HTERT RPE-1 (cell line): ENCODE data around the gene PWWP2A.
"Not testable (repeated sequence)": the region's sequence is repeated elsewhere in the genome, so short reads cannot be mapped to it uniquely, and the experiment has no call there.

Experiments used
- in situ Hi-C: fragments of 300-500 bp; cut with MboI; formaldehyde crosslinking; loops from 4 replicates; pipeline ENCODE4 v1.14.3; 2020; ENCODE audit warnings: low sequenced_read_pairs

The PWWP2A gene

DNA sequence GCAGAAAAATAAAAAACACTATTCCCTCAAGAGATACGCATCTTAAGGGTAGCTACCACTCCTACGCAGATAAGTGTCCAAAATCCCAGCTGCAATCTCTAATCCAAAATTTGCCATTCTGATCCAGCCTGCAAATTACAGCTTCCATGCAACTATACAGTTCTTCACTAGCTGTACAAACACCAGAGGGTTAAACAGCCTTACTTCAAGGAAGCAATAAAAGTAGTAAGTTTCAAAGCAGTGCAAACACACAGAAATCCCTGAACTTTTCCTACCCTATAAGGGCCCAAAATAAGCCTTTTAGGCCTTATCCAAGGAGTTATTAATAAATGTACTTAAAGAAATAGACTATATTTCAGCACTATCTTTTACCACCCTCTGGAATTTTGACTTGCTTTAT lies 39.5 kb downstream of the PWWP2A start:
- in situ Hi-C loops = no loop called here

DNA sequence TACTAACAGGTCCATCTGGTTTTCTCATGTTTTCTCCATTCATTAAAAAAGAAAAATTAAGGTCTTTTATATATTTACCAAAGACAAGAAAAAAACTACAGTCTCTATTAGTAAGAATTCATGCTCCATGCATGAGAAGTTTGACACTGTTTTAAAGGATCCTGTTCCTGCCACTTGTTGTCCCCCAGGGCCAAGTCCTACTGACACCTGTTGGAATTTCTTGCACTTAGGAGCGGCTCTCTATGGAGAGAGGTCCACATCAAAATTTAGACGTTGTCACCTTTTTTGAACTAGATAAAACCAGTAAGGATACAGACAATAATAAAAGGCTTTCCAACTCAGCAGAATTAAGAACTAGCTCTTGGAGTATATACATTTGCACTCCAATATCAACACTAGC lies 42.3 kb downstream of the PWWP2A start:
- in situ Hi-C loops = no loop called here

DNA sequence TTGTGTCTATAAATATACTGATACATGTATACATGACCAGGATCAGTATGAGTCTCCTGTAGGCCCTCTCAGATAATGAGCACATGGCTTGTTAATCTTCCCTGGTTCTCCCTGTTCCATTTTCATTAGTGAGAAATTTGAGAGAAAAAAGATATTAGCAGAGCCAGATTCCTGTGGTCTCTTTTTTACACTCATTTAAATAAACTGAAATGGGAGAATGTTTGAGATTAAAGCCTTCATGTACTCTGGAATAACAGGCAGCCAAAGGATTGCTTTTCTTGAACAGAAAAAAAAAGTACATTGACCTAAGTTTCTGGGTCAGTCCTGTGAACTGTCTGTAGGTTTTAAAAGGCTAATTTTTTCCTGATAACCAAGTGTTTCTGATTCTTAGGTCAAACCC lies 44.2 kb downstream of the PWWP2A start:
- in situ Hi-C loops = no loop called here

DNA sequence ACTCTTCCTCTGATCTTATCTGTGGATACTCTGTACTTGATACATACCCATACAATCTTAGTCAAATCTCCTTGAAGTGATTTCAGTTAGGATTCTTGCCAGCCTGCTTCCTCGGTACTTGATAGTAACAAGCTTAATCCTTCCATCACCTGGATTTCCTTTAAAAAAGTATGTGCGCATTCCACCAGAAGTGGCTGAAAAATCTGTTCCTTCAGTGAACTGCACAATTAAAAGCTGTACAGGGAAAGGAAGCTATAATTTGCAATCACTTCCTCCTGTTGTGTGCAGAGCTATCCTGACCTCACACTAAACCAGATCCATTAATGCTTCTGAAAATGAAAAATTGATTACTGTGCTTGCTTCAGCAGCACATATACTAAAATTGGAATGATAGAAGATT lies 47.3 kb downstream of the PWWP2A start:
- in situ Hi-C loops = no loop called here

DNA sequence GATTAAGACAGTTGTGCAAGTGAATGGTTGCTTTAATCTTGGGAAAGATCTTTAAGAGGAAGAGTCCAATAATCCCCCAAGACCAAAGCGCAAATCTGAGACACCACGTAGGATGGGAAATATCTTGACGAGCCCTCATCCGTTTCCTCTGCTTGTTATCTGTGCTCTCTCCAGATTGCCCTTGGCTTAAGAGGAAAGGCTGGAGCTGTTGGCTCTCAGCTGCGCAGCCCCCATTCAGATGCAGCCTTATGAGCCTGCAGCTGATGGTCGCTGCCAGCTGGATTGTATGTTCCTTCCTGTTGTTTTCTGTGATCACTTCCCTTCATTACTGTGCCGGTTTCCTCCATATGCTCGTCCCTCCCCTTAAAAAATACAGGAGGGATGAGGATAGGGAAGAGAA lies 47.7 kb downstream of the PWWP2A start:
- in situ Hi-C loops = no loop called here

DNA sequence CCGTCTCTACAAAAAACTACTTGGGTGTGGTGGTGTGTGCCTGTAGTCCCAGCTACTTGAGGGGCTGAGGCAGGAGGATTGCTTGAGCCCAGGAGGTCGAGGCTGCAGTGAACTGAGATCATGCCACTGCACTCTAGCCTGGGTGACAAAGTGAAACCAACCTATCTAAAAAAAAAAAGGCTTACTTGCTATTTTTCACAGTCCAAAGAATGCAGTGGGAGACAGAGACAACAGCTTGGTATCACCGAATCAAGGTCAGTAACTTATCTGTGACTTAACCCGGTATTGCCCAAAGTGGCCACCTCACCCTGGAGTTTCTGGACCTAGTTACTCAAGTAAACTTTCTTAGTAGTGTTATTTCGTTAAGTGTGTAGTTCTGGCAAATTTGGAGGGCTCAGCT lies 50.1 kb downstream of the PWWP2A start:
- in situ Hi-C loops = not testable (repeated sequence)

DNA sequence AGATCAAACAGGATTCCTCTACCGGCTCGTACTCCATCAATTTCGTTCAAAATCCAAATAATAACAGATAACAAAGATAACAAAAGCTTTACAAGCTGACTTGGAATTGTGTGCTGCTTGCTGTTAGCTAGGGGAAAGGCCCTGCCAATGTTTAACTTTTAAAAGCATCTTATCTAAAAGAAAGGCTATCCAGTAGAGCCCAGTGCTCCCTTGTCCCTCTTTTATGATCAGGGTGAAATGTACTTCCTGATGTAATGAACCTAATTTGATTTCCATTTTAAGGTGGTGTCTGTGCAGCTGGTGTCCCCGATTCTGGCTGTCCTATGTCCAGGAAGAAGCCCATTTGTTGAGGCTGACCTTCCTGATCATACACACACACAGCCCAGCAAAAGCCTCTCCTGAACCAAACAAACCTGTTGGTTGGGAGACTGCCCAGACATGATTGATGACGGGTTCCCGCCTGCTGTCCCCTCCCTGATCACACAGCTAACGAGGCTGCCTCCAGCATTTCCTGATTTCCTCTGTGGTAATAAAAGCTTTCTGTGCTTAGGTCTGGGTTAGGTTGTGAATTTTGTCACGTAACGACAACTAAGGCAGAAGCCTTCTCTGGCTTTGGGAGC lies 54.1 kb downstream of the PWWP2A start:
- in situ Hi-C loops = no loop called here

DNA sequence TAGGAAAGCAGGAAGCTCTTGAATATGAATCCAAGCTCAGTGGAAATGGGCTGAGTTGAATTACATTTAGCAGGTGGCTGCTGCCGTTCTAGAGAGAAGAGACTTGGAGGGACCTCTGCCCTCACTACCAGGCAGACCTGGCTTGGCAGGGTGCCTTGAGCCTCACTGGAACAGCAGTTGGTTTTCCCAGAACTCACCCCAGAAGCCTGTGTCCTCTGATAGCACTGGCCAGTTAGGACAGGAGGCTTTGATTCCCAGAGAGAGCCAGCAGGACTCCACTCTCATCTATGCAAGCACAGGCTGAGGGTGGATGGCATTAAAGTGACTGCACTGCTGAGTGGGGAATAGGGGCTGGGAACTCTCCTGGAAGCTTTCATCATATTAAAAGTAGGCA lies 54.8 kb downstream of the PWWP2A start:
- in situ Hi-C loops = no loop called here

DNA sequence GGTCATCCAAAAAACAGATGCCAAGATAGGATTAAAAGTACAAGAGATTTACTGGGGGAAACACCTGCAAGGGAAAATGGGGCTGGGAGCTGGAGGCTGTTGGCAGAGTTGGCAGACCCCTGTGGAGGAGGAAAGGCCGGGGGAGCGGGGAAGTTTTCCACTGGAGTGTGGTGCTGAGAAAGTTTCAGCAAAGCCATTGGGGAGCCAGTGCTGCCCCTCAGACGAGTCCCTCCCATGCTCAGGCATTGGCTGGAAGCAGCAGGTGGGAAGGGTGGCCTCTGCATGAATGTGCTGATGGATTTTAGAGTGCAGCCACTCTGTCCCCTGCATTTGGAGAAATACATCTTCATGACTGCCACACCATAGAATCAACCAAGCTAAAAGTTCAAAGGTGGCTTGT lies 57.5 kb downstream of the PWWP2A start:
- in situ Hi-C loops = no loop called here

DNA sequence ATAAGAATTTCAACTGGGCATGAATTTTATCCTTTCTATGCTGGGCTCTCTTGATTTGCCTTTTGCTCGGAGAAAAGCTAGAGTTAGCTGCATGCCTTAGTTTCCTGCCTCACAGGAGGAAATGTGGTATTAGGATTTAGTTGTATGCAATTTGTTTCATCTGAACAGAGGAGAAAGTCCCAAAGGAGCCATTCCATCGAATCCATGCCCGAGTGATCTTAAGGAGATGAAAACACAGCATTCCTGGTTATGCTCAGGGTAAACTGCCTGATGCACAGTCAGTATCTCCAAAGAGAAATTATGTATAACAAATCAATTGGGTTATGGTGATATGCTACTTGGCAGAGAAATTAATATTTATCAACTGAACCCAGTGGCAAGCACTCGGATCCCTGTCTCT lies 59.2 kb downstream of the PWWP2A start:
- in situ Hi-C loops = no loop called here

DNA sequence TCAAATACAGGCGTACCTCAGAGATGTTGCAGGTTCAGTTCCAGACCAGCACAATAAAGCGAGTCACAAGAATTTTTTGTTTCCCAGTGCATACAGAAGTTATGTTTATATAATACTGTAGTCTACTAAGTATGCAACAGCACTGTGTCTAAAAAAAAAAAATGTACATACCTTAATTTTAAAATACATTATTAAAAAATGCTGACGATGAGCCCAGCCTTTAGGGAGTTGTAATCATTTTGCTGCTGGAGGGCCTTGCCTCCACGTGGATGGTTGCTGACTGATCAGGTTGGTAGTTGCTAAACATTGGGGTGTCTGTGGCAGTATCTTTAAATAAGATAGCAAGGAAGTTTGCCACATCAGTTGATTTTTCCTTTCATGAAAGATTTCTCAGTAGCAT lies 62.0 kb downstream of the PWWP2A start:
- in situ Hi-C loops = no loop called here

DNA sequence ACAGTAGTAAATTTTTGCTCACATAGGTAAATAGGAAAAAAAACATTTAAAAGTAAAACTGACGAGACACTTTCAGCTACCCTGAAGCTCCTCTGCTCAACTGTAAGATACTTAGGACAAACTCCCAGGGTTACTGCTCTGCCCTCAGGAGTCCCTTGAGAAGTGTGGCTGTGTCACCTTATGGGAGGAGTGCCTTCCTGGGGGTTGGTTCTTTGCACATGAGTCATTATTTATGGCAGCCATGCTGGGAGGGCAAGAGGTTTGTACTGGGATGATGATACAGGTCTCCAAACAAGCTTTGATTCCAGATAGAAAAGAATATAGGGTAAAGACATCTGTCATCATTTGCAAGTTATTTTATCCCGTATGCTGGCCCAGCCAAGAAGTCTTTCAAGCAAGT lies 64.4 kb downstream of the PWWP2A start:
- in situ Hi-C loops = no loop called here

DNA sequence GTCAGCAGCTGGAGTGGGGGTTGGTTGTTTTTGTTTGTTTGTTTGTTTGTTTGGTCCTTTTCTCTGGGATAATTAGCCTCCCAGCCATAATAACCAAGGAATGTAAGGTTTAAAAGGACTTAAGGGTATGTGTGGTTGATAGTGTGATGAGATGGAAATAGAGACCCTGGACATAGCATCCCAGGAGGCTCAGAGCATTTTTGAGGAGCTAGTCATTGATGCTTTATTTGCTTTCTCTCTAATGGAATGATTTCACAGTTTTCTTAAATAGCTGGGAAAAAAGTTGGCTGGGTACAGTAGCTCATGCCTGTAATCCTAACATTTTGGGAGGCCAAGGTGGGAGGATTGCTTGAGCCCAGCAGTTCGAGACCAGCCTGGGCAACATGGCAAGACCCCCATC lies 65.2 kb downstream of the PWWP2A start:
- in situ Hi-C loops = no loop called here

DNA sequence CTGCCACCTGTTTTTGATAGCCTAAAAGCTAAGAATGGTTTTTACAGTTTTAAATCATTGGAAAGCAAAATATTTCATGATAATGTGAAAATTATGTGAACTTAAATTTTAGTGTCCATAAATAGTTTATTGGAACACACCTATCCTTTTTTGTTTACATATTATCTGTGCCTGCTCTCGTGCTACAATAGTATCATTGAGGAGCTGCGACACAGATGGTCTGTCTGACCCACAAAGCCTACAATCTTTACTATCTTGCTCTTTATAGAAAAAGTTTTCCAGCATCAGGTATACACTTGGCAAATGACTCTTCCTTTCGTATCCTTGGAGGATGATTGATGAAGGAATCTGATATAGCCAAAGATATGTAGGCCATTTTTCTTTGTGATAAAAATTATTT lies 70.2 kb downstream of the PWWP2A start:
- in situ Hi-C loops = no loop called here

DNA sequence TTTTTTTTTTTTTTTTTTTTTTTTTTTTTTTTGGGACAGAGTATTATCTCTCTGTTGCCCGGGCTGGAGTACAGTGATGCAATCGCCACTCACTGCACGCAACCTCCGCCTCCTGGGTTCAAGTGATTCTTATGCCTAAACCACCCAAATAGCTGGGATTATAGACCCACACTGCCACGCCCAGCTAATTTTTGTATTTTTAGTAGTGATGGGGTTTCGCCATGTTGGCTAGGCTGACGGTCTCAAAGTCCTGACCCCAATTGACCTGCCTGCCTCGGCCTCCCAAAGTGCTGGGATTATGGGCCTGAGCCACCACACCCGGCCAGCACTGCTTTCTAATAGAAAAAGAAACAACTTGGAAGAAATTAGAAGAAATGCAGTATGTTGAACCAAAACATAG lies 71.1 kb downstream of the PWWP2A start:
- in situ Hi-C loops = no loop called here

DNA sequence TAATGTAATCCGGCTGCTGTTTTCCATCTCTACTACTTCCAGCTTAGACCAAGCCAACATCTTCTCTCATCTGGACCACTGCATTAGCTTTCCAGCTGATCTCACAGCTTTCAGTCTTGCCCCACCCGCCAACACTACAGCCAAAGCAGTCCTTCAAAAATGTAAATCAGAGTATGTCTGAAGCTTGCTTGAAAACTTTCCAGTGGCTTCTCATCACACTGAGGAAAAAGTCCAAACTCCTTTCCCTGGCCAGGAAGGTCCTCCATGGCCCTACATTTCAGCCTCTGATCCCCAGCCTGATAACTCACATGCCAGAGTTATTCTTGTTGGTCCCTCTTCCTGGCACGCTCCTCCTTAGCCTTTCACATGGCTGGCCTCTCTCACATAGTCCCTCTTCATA lies 71.8 kb downstream of the PWWP2A start:
- in situ Hi-C loops = no loop called here

DNA sequence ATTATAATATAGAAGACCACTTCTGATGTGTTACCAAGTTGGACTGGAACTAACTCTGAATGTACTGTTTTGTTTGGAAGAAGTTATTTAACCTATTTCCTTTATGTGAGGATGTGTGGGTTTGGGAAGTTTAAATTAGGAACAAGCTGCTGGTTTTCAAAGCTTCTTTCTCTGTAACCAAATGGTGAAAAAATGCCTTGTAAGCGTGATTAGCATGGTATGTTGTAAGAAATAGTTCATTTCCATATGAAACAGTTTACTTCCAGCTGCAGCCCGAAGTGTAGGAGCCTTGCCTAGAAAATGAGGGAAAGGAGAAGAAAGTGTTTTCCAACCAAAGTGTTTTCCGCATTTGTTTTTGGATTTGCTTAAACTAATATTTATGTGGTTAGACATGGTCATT lies 74.3 kb downstream of the PWWP2A start:
- in situ Hi-C loops = no loop called here

DNA sequence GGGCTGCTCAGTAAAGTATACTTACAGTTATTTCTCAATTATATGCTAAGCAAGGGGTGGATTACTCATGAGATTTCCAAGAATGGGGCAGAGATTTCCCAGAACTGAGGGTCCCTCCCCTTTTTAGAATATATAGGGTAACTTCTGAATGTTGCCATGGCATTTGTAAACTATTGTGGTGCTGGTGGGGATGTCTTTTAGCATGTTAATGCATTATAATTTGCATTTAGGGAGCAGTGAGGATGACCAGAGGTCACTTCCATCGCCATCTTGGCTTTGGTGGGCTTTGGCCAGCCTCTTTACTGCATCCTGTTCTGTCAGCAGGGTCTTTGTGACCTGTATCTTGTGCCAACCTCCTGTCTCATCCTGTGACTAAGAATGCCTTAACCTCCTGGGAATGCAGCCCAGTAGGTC lies 74.9 kb downstream of the PWWP2A start:
- in situ Hi-C loops = no loop called here

DNA sequence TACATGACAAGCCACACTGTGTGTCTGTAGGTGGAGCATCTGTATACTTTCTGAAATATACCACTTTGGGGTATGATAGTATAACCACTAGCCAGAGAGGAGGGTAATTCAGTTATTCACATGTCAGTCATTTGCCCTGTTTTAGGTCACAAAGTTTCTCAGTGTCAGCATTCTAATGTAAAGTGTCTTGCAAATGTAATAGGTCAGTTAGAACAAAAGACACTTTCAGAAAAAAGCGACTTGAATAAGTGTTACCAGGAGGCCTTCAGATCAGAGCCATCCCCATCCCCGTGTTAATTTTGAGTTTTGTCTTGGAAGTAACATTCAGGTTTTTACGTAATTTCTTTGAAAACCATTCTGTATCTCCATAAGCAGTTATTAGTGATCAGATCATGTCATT lies 76.6 kb downstream of the PWWP2A start:
- in situ Hi-C loops = no loop called here
